Measurements from ENCODE around the gene P4HB. TPM values are rescaled to one million over a fixed set of nuclear protein-coding genes. Genes with fewer than 3 reads are reported as not detected.

P4HB gene
- total and polyA plus RNA-seq, 8 donors, result 876 to 2,130 (median 1,346) TPM

GRCh38 chr17:81846743-81847689, 13.3 kb downstream of the P4HB start:
- DNase-seq (peak in 1 of 6 donors; percentile 69), FAIRE-seq (no peak), ATAC-seq (peak in 2 of 4 donors; percentile 1 to 15)
- no peak overlapping the region for H3K27ac ChIP-seq
- H3K9me3 ChIP-seq, result no peaks in the 10 kb centered on the region
- TF ChIP-seq, protein P1, sequence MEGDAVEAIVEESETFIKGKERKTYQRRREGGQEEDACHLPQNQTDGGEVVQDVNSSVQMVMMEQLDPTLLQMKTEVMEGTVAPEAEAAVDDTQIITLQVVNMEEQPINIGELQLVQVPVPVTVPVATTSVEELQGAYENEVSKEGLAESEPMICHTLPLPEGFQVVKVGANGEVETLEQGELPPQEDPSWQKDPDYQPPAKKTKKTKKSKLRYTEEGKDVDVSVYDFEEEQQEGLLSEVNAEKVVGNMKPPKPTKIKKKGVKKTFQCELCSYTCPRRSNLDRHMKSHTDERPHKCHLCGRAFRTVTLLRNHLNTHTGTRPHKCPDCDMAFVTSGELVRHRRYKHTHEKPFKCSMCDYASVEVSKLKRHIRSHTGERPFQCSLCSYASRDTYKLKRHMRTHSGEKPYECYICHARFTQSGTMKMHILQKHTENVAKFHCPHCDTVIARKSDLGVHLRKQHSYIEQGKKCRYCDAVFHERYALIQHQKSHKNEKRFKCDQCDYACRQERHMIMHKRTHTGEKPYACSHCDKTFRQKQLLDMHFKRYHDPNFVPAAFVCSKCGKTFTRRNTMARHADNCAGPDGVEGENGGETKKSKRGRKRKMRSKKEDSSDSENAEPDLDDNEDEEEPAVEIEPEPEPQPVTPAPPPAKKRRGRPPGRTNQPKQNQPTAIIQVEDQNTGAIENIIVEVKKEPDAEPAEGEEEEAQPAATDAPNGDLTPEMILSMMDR (IDR thresholded peaks at IDR 0.05), result no peak
- H3K27me3 ChIP-seq, result no peaks in the 10 kb centered on the region
- WGBS, 2 donors, result 59 to 61% methylated on average over 24 of the region's 24 CpGs
- H3K4me3 ChIP-seq, result no peak overlapping the region
- H3K4me1 ChIP-seq, result peaks cover 0 to 15% (median 0%) of the 10 kb centered on the region in 3 donors
- H3K36me3 ChIP-seq, result peaks cover 18 to 86% (median 73%) of the 10 kb centered on the region in 3 donors
- intact Hi-C loops (cut with DNase I), result no loop called here

GRCh38 chr17:81845881-81846742, 14.2 kb downstream of the P4HB start:
- DNase-seq (peak in 1 of 6 donors; percentile 66), FAIRE-seq (no peak), ATAC-seq (no peak)
- H3K36me3 ChIP-seq, result peaks cover 18 to 77% (median 64%) of the 10 kb centered on the region in 3 donors
- no peaks in the 10 kb centered on the region for H3K9me3 ChIP-seq
- H3K4me3 ChIP-seq, result no peak overlapping the region
- peaks cover 0 to 15% (median 0%) of the 10 kb centered on the region in 3 donors for H3K4me1 ChIP-seq
- TF ChIP-seq, protein P1 (IDR thresholded peaks at IDR 0.05), result no peak
- H3K27me3 ChIP-seq, result no peaks in the 10 kb centered on the region
- intact Hi-C loops (cut with DNase I), result no loop called here
- 86 to 88% methylated on average over 33 to 38 of the region's 38 CpGs for WGBS, 2 donors
- no peak overlapping the region for H3K27ac ChIP-seq

DNA sequence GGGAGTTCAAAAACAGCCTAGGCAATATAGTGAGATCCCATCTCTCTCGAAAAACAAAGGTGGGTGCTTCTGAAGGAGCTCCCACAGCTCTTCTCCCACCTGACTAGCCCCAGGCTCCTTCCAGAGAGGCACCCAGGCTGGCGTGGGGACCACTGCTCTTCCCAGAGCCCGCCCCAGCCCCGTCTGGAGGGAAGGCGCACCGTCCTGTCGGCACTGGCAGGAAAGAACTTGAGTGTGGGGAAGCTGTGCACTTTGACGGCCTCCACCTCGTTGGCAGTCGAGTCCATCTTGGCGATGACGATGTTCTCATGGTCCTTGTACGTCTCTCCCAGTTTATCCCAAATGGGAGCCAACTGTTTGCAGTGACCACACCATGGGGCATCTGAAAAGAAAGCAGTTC, 15.0 kb downstream of the P4HB start:
- no peak for ATAC-seq

GRCh38 chr17:81844887-81845286, 15.4 kb downstream of the P4HB start:
- FAIRE-seq (no peak), DNase-seq (peak in 1 of 6 donors; percentile 66), ATAC-seq (no peak)
- no peaks in the 10 kb centered on the region for H3K9me3 ChIP-seq
- WGBS, 2 donors, result 77 to 78% methylated on average over 13 of the region's 13 CpGs
- TF ChIP-seq, protein P1 (IDR thresholded peaks at IDR 0.05), result no peak
- H3K4me1 ChIP-seq, result peaks cover 0 to 15% (median 0%) of the 10 kb centered on the region in 3 donors
- H3K36me3 ChIP-seq, result peaks cover 18 to 67% (median 58%) of the 10 kb centered on the region in 3 donors
- no peak overlapping the region for H3K27ac ChIP-seq
- intact Hi-C loops (cut with DNase I), result no loop called here
- no peaks in the 10 kb centered on the region for H3K27me3 ChIP-seq
- H3K4me3 ChIP-seq, result no peak overlapping the region

More for the DNA sequence above, 15.0 kb downstream of the P4HB start:
- Histone ChIP-seq H3K36me3 (peaks cover 18 to 71% (median 62%) of the 10 kb centered on the region in 3 donors), H3K27me3 (no peaks in the 10 kb centered on the region), H3K4me3 (no peak overlapping the region), H3K9me3 (no peaks in the 10 kb centered on the region), H3K27ac (no peak overlapping the region), H3K4me1 (peaks cover 0 to 15% (median 0%) of the 10 kb centered on the region in 3 donors)
- DNase-seq (no peak), FAIRE-seq (no peak)
- intact Hi-C loops (cut with DNase I), result no loop called here
- WGBS, 2 donors, result 84 to 89% methylated on average over 13 of the region's 13 CpGs
- TF ChIP-seq, protein P1 (IDR thresholded peaks at IDR 0.05), result no peak

Data from pancreas (tissue), 10 donors.